NCI-H69 (cell line): ENCODE data around the gene PDCD6IP.
A peak's percentile ranks its signal among the peaks of the same experiment; 100 is the strongest.

Experiments used
- DNase-seq: peaks from one replicate; lab custom pipeline; 2025; lab: John Stamatoyannopoulos, UW

Gene PDCD6IP

GRCh38 chr3:33895658-33896057 is 97.2 kb downstream of the PDCD6IP start:
- DNase-seq: no peak

GRCh38 chr3:33897306-33897705 is 98.9 kb downstream of the PDCD6IP start:
- no peak for DNase-seq

DNA sequence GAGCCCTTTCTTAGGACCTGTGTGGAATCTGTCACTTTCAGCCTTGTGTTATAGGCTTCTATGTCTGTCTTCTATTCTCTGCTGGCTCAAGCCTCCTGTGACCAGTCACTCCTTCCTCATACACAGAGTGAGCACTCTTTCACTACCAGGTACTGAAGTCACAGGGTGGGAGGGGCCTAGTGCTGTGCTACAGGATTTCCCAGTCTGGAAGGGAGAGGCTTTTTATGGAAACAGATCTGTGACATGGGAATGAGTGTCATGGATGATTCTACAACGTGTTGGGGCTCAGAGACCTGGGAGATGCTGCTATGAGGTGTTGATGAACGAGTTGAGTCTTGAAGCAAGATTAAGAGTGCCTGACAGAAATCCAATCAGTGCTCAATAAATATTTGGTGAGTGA is 100.5 kb downstream of the PDCD6IP start:
- no peak for DNase-seq

- DNase-seq: no peak
Observed at GRCh38 chr3:33900440-33900808, 102.0 kb downstream of the PDCD6IP start.

DNA sequence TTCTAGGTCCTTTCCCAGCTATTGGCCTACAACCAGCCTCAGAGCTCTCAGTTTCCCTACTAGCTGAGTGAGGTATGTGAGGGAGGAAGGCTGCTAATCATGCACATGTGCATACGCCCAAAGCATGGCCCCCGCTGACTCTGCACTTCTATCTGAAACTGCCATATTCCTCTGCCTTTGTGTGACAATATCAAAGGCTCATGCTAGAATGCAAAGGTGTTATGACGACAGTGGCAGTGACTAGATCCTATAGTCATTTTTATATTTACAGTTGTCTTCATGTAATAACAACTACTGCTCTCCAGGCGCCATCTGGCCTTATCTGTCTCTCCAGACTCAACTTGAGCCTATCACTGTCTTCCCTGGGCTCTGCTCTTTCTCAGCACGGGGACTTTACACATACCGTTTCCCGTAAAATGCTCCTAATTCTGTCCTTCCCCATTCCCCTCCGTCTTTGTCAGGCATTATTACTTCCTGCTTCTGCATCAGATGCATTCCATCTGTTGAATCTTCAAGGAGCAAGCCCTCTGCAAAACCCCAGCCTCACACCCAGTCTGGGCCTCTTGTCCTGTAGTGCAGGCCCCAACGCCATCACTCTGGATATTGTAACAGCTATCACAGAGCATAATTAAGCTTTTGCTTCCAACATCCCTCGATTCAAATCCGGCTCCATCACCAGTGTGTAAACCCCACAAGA is 102.5 kb downstream of the PDCD6IP start:
- no peak for DNase-seq

DNA sequence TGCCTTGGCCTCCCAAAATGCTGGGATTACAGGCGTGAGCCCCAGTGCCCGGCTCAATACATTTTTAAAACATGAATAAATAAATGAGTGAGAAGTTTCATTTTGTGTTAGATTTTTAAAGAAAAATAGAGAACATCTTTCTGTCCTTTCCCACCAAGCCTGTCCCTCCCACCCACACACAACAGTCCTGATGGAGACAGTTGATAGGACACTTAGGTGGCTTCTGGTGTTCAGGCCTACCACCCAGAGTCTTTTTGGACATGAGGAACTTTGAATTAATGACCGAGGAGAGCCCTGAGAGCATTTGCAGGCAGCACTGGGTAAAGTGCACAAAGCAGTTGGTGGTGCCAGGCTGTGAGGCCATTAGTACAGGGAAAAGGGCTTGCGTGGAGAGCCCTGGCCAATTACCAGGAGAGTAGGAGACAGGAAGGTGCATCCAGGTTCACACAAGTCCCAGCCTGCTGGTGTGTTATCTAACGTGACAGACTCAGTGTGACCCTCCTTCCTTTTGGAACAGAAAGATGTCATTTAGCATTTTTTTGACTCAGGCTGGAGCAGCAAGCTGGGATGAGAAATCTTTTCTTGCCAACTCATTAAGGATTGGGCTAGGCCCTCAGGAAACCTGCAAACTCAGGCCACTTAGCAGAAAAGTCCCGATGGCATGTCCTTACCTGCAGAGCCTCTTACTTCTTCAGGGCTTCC is 103.6 kb downstream of the PDCD6IP start:
- no peak for DNase-seq

DNA sequence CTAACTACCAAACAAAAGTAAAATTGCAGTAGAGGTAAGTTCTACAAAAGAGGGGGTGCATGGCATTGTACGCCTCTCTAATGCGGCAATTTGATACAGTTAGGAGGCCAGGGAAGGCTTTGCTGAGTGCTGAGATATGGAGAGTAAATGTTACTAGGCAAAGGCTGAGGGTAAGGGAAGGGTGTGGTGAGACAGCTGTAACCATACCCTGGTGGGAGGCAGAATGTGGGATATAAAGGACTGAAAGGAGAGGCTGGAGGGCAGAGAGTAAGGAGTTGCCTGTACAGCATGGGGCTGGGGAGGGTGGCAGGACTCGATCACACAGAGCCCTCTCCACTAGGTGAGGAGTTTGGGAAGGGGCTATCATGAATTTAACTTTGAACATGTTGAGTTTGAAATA is 106.3 kb downstream of the PDCD6IP start:
- DNase-seq: no peak

DNA sequence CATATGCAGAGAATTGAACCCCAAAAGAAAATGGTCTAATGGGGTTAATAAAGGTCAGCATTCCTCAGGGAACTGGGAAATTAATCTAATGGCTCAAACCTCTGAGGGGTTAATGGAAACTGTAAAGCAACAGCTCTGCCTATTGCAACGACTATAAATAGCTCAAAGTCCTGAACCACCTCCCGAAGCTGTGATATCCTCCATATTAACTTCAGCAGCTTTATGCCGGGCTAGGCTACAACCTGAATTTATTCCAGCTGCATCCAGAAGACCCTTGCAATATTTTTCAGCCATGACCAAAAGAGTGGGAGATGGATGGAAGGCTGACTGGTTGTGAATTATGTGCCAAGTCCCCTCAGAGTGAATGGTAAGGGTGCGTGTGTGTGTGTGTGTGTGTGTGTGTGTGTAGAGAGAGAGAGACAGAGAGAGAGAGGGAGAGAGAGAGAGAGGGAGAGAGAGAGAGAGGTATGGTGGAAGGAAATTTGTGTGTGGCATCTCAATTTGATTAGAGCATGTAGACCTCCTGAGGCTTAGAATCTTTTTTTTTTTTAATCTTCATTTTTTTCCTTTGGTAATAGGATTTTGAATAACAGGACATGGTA is 109.9 kb downstream of the PDCD6IP start:
- DNase-seq: no peak

DNA sequence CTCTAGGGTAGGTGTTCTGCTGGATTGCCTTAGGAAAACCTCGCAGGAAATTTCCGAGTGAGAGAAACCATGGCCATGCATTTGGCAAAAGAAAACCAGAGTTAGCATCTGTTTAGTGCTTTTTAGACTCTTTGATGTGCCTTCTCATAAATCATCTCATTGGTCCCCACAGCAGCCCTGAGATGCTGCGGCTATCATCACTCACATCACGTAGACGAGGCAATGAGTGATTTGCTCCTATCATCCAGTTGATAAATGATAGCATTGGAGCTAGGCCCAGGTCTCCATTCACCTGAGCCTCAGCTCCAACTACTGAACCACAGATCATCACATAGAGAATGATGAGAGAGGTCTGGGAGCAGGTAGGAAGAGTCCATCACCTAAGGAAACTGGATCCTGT is 111.1 kb downstream of the PDCD6IP start:
- no peak for DNase-seq

GRCh38 chr3:33910031-33910430 is 111.6 kb downstream of the PDCD6IP start:
- DNase-seq: no peak

GRCh38 chr3:33911525-33912322 is 113.3 kb downstream of the PDCD6IP start:
- no peak for DNase-seq

- DNase-seq: no peak
Observed at GRCh38 chr3:33914212-33914611, 115.8 kb downstream of the PDCD6IP start.

DNA sequence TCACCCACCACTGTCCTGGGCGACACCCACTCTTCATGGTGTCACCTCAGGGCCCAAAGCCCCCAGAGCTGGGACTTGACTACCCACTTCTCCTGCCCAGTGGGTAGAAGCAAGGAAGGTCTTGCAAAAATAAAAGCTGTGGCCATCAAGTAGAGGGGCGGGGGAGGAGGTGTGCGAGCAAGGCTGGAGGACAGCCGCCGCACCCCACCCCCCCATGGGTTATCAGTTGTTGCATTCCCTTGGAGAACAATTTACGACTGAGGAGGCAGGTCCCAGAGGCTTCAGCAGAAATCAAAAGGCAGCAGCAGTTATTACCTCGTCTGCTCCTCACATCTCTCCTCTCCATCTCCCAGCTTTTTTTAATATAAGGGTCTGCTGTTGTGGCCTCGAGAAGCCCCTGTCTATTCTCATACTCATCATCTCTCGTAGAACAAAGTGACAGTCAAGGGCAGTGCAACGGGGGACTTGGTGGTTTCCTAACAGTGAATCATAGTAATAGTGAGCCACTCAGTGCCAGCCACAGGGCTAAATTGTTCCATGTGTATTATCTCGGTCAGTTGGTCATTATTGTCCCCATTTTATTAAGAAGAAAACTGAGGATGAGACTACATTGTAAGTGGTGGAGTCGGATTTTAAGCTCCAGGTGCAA is 116.4 kb downstream of the PDCD6IP start:
- no peak for DNase-seq

GRCh38 chr3:33915796-33916546 is 117.5 kb downstream of the PDCD6IP start:
- DNase-seq: peak; percentile 73

DNA sequence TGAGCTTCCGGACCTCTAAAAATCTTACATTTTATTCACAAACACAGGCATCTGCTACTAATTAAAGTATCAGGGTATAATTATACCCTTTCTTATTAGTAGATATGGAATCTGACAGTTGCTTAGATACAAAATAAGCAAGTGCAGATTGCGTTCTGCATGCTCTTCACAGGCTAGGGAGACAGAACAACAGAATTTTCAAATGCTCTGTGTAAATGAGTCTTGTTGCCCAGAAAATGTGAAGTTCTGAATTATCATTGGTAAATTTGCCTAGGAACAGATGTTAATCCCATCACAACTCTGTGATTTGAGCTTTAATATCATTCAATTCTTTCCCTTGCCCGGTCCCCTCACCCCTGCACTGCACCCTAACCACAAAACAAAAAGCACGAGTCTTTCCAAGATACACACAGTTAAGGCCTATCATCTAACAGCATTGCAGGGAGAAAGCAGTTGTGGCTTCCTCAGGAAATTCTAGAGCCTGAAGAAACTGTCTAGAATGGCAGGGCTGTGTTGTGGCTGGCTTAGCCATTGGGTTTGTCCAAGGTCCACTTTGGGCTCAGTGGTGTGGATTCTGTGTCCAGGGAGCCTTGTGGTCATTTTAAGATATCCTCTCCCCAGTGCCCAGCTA is 119.8 kb downstream of the PDCD6IP start:
- peak; percentile 39 for DNase-seq
